Measurements from ENCODE around the gene PTP4A1. TPM values are rescaled to one million over a fixed set of nuclear protein-coding genes. Genes with fewer than 3 reads are reported as not detected.

The PTP4A1 gene
- polyA plus RNA-seq, 1 of the 3 experiments (the other 2 are of a cell fraction), result 12.5 TPM

DNA sequence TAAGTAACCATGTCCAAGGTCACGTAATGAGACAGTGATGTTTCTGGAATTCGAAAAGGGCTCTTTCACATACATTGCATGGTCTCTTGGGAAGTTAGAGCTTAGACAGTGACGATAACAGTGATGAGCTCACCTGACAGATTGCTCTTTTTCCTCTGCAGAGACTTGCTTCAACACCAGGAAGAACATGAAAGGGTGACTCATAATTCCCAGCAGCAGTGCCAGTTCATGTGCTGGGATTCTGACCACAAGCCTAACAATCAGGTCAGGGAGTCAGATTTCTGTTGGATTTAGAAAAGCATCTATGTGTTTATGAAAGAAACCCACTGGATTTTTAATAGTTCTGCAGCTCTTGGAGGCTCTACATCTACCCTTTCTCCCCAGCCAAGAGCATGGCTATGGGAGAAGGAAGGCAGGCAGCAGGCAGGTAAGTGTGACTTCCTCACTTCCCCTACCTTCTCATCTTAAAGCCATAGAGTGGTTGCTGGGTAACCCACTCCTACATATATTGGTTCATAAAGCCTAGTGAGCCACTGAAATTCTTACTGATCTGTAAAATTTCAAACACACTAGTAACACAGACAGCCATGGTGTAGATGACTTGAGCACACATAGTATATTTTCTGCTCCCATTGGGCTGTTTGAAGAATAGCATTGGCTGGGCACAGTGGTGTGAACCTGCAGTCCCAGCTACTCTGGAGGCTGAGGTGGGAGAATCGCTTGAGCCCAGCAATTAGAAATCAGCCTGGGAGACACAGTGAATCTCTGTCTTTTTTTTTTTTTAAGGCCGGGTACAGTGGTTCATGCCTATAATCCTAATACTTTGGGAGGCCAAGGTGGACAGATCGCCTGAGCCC, 44.4 kb upstream of the PTP4A1 start (continued):
- TF ChIP-seq, protein P1, sequence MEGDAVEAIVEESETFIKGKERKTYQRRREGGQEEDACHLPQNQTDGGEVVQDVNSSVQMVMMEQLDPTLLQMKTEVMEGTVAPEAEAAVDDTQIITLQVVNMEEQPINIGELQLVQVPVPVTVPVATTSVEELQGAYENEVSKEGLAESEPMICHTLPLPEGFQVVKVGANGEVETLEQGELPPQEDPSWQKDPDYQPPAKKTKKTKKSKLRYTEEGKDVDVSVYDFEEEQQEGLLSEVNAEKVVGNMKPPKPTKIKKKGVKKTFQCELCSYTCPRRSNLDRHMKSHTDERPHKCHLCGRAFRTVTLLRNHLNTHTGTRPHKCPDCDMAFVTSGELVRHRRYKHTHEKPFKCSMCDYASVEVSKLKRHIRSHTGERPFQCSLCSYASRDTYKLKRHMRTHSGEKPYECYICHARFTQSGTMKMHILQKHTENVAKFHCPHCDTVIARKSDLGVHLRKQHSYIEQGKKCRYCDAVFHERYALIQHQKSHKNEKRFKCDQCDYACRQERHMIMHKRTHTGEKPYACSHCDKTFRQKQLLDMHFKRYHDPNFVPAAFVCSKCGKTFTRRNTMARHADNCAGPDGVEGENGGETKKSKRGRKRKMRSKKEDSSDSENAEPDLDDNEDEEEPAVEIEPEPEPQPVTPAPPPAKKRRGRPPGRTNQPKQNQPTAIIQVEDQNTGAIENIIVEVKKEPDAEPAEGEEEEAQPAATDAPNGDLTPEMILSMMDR (IDR thresholded peaks at IDR 0.05), result no peak
- TF ChIP-seq PBX3 (IDR thresholded peaks at IDR 0.05) (peak; percentile 91), SMC3 (IDR thresholded peaks at IDR 0.05; ENCODE audit: low read depth, low read length) (no peak), CHD2 (IDR thresholded peaks at IDR 0.05; ENCODE audit: low read length, partially characterized antibody) (no peak), MXI1 (IDR thresholded peaks at IDR 0.05; ENCODE audit: low read depth, low read length) (no peak), SIN3A (IDR thresholded peaks at IDR 0.05; ENCODE audit: borderline replicate concordance, low read depth, low read length) (peak; percentile 19; the same call in 1 of the 2 replicates)
- TF ChIP-seq, protein P2, sequence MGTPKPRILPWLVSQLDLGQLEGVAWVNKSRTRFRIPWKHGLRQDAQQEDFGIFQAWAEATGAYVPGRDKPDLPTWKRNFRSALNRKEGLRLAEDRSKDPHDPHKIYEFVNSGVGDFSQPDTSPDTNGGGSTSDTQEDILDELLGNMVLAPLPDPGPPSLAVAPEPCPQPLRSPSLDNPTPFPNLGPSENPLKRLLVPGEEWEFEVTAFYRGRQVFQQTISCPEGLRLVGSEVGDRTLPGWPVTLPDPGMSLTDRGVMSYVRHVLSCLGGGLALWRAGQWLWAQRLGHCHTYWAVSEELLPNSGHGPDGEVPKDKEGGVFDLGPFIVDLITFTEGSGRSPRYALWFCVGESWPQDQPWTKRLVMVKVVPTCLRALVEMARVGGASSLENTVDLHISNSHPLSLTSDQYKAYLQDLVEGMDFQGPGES (IDR thresholded peaks at IDR 0.05; ENCODE audit: low read depth, low read length), result no peak

DNA sequence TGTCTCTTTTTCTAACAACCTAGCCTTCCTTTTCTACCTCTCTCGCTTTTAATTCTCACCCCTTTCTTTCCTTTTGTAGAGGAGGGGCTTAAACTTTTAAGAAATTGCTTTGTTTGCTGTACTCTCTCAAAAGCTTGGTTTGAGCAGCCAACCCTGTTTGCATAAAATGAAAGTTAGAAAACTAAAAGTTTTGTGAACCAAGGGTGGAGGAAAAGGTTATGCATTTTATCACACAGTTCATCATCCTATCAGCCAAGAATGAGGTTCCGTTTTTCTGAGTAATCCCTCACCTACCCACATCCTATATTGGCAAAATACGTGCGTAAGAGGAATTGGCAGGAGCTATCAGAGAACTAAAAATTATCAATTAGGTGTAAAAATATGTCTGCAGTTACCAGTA, 42.8 kb upstream of the PTP4A1 start:
- H4K20me1 ChIP-seq (ENCODE audit: insufficient read depth), result no peaks in the 10 kb centered on the region
- no peaks in the 10 kb centered on the region for H3K27me3 ChIP-seq (ENCODE audit: insufficient read depth)
- peak overlapping the region in 1 of 2 experiments; percentile 22; a peak in 2 of 4 replicates for H3K4me3 ChIP-seq (ENCODE audit: low read depth in 2 of 2, low read length in 1 of 2)
- H3K9me2 ChIP-seq, result no peaks in the 10 kb centered on the region
- no peaks in the 10 kb centered on the region for H3K79me2 ChIP-seq (ENCODE audit: insufficient read depth)
- H3K36me3 ChIP-seq (replicated peaks in 1 of 2; ENCODE audit: control insufficient read depth in 1 of 2, insufficient read depth in 2 of 2, low read length in 1 of 2), result no peaks in the 10 kb centered on the region
- peak overlapping the region; percentile 88 for H2AFZ ChIP-seq (ENCODE audit: low read depth)
- no peaks in the 10 kb centered on the region for H3K9me3 ChIP-seq
- DNase-seq, result no peak
- POLR2A ChIA-PET, result no interaction called here
- H3K27ac ChIP-seq (ENCODE audit: low read depth in 2 of 2, low read length in 1 of 2), result peak overlapping the region in 1 of 2 experiments; percentile 21; a peak in 1 of 4 replicates
- peak overlapping the region; percentile 25; the same call in 1 of the 2 replicates for H3K9ac ChIP-seq
- CTCF ChIA-PET, result interaction anchor here (1.2 kb wide), 1 partner anchor 19 kb away, joined by 3 read pairs; no protein-coding TSS in a partner anchor
- peaks cover 0 to 11% of the 10 kb centered on the region in 2 experiments; a peak in 2 of 4 replicates for H3K4me1 ChIP-seq (ENCODE audit: control insufficient read depth in 1 of 2, insufficient read depth in 2 of 2, low read depth in 1 of 2, low read length in 1 of 2)
- 21% methylated on average over 4 of the region's 4 CpGs for WGBS (ENCODE audit: low lambda C conversion rate)
- H3K4me2 ChIP-seq, result peak overlapping the region; percentile 56; the same call in 1 of the 2 replicates
- peaks cover 7% of the 10 kb centered on the region for H3F3A ChIP-seq (replicated peaks; ENCODE audit: insufficient read depth)
- TF ChIP-seq SMC3 (IDR thresholded peaks at IDR 0.05; ENCODE audit: low read depth, low read length) (no peak), JUND (IDR thresholded peaks at IDR 0.05) (0 out of 2 replicates have a peak, but pooled peaks have one; percentile 17), USF1 (IDR thresholded peaks at IDR 0.05; ENCODE audit: borderline replicate concordance, low read depth) (no peak), FOSL2 (IDR thresholded peaks at IDR 0.05; ENCODE audit: borderline replicate concordance, low read depth) (no peak), TAF1 (IDR thresholded peaks at IDR 0.05; ENCODE audit: borderline replicate concordance, low read depth, low read length) (no peak), SIN3A (IDR thresholded peaks at IDR 0.05; ENCODE audit: borderline replicate concordance, low read depth, low read length) (no peak), ELF1 (IDR thresholded peaks at IDR 0.05) (no peak), RCOR1 (IDR thresholded peaks at IDR 0.05; ENCODE audit: low read length) (no peak), RXRA (IDR thresholded peaks at IDR 0.05; ENCODE audit: borderline replicate concordance, low read depth) (peak; percentile 39; the same call in 1 of the 2 replicates), CHD2 (IDR thresholded peaks at IDR 0.05; ENCODE audit: low read length, partially characterized antibody) (no peak), USF2 (IDR thresholded peaks at IDR 0.05; ENCODE audit: borderline replicate concordance, low read depth, low read length) (no peak), GATA2 (CRISPR knock-in tag; IDR thresholded peaks at IDR 0.05) (no peak), FOXJ3 (CRISPR knock-in tag; IDR thresholded peaks at IDR 0.05) (no peak), NFIC (IDR thresholded peaks at IDR 0.05; ENCODE audit: borderline replicate concordance) (0 out of 2 replicates have a peak, but pooled peaks have one; percentile 7)
- TF ChIP-seq, protein P3, sequence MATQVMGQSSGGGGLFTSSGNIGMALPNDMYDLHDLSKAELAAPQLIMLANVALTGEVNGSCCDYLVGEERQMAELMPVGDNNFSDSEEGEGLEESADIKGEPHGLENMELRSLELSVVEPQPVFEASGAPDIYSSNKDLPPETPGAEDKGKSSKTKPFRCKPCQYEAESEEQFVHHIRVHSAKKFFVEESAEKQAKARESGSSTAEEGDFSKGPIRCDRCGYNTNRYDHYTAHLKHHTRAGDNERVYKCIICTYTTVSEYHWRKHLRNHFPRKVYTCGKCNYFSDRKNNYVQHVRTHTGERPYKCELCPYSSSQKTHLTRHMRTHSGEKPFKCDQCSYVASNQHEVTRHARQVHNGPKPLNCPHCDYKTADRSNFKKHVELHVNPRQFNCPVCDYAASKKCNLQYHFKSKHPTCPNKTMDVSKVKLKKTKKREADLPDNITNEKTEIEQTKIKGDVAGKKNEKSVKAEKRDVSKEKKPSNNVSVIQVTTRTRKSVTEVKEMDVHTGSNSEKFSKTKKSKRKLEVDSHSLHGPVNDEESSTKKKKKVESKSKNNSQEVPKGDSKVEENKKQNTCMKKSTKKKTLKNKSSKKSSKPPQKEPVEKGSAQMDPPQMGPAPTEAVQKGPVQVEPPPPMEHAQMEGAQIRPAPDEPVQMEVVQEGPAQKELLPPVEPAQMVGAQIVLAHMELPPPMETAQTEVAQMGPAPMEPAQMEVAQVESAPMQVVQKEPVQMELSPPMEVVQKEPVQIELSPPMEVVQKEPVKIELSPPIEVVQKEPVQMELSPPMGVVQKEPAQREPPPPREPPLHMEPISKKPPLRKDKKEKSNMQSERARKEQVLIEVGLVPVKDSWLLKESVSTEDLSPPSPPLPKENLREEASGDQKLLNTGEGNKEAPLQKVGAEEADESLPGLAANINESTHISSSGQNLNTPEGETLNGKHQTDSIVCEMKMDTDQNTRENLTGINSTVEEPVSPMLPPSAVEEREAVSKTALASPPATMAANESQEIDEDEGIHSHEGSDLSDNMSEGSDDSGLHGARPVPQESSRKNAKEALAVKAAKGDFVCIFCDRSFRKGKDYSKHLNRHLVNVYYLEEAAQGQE (IDR thresholded peaks at IDR 0.05; ENCODE audit: low read depth, low read length), result no peak

Data from SK-N-SH (cell line).